Effector memory CD4-positive, alpha-beta T cell (primary cell): ENCODE data around the gene POLDIP3.
A peak's percentile ranks its signal among the peaks of the same experiment; 100 is the strongest.

Experiments used
- DNase-seq, 3 donors: peaks; one replicate each; pipeline ENCODE4 v3.0.0-alpha.2; 2020
- H3K27ac ChIP-seq: 2 replicates; pipeline ENCODE4 v1.7.0; 2013; ENCODE audit warnings: mild to moderate bottlenecking, low read length, moderate library complexity; ENCODE audit not compliant: insufficient read depth, poor library complexity, severe bottlenecking
- H3K27me3 ChIP-seq: replicated peaks from 2 replicates; pipeline ENCODE4 v1.7.0; 2013; ENCODE audit warnings: mild to moderate bottlenecking, low read length; ENCODE audit not compliant: insufficient read depth, control insufficient read depth, poor library complexity, severe bottlenecking
- H3K36me3 ChIP-seq: 2 replicates; pipeline ENCODE4 v1.7.0; 2013; ENCODE audit warnings: mild to moderate bottlenecking, low read length, moderate library complexity; ENCODE audit not compliant: control insufficient read depth, insufficient read depth
- H3K4me1 ChIP-seq: 2 replicates; pipeline ENCODE4 v1.7.0; 2013; ENCODE audit warnings: low read length, mild to moderate bottlenecking; ENCODE audit not compliant: control insufficient read depth, insufficient read depth, poor library complexity, severe bottlenecking
- H3K4me3 ChIP-seq: 2 replicates; pipeline ENCODE4 v1.7.0; 2013; ENCODE audit warnings: low read length, low read depth, mild to moderate bottlenecking; ENCODE audit not compliant: insufficient read depth, poor library complexity, severe bottlenecking
- H3K9me3 ChIP-seq: 2 replicates; pipeline ENCODE4 v1.7.0; 2013; ENCODE audit warnings: mild to moderate bottlenecking, low read length, moderate library complexity; ENCODE audit not compliant: control insufficient read depth
- total RNA-seq, 3 donors: gene quantifications; one replicate each; lab custom pipeline; 2026; lab: John Stamatoyannopoulos, UW

Gene POLDIP3
- total RNA-seq = 1.2 to 2.3 (median 1.4) reads per million in 3 donors

GRCh38 chr22:42614312-42615091 is at the start of gene POLDIP3:
Gene POLDIP3 (minus strand): TSS chr22:42614883. CDS start chr22:42614857, 26 bp downstream.
- Histone ChIP-seq H3K4me1 (peaks cover 44% of the 10 kb centered on the region), H3K36me3 (peaks cover 6% of the 10 kb centered on the region), H3K9me3 (no peaks in the 10 kb centered on the region), H3K27me3 (no peaks in the 10 kb centered on the region), H3K4me3 (peak within 1 kb of the TSS; percentile 75), H3K27ac (peak within 1 kb of the TSS; percentile 94)
- peak; percentile 96 to 99 (median 98) for DNase-seq

GRCh38 chr22:42661985-42662831 is 47.5 kb upstream of the POLDIP3 start:
- H3K4me3 ChIP-seq = peak overlapping the region; percentile 81
- H3K36me3 ChIP-seq = no peaks in the 10 kb centered on the region
- no peaks in the 10 kb centered on the region for H3K9me3 ChIP-seq
- H3K4me1 ChIP-seq = peaks cover 5% of the 10 kb centered on the region
- no peaks in the 10 kb centered on the region for H3K27me3 ChIP-seq
- no peak overlapping the region for H3K27ac ChIP-seq
- DNase-seq = peak; percentile 58 to 71 (median 59)

GRCh38 chr22:42656578-42656977 is 41.9 kb upstream of the POLDIP3 start:
- Histone ChIP-seq H3K27ac (no peak overlapping the region), H3K27me3 (no peaks in the 10 kb centered on the region), H3K36me3 (no peaks in the 10 kb centered on the region), H3K9me3 (no peaks in the 10 kb centered on the region), H3K4me3 (no peak overlapping the region), H3K4me1 (no peaks in the 10 kb centered on the region)
- DNase-seq = no peak

GRCh38 chr22:42655693-42656092 is 41.0 kb upstream of the POLDIP3 start:
- Histone ChIP-seq H3K27ac (no peak overlapping the region), H3K27me3 (no peaks in the 10 kb centered on the region), H3K4me3 (no peak overlapping the region), H3K4me1 (no peaks in the 10 kb centered on the region), H3K36me3 (no peaks in the 10 kb centered on the region), H3K9me3 (no peaks in the 10 kb centered on the region)
- DNase-seq = no peak

- Histone ChIP-seq H3K27ac (no peak overlapping the region), H3K27me3 (no peaks in the 10 kb centered on the region), H3K9me3 (no peaks in the 10 kb centered on the region), H3K36me3 (no peaks in the 10 kb centered on the region), H3K4me3 (no peak overlapping the region), H3K4me1 (no peaks in the 10 kb centered on the region)
- DNase-seq = no peak
These were observed 39.9 kb upstream of the POLDIP3 start for GRCh38 chr22:42654436-42655073.

GRCh38 chr22:42653999-42654398 is 39.3 kb upstream of the POLDIP3 start:
- Histone ChIP-seq H3K4me3 (no peak overlapping the region), H3K4me1 (no peaks in the 10 kb centered on the region), H3K27me3 (no peaks in the 10 kb centered on the region), H3K9me3 (no peaks in the 10 kb centered on the region), H3K36me3 (no peaks in the 10 kb centered on the region), H3K27ac (no peak overlapping the region)
- no peak for DNase-seq

GRCh38 chr22:42651134-42651533 is 36.5 kb upstream of the POLDIP3 start:
- Histone ChIP-seq H3K9me3 (no peaks in the 10 kb centered on the region), H3K27ac (no peak overlapping the region)
- no peak for DNase-seq

GRCh38 chr22:42649246-42650099 is 34.8 kb upstream of the POLDIP3 start, which contains the start of gene CYB5R3:
Gene CYB5R3 (minus strand): TSS chr22:42649392. CDS start chr22:42649315, 77 bp downstream.
- peak; percentile 65 to 70 (median 70) for DNase-seq
- Histone ChIP-seq H3K36me3 (no peaks in the 10 kb centered on the region), H3K9me3 (no peaks in the 10 kb centered on the region), H3K27ac (peak within 1 kb of the TSS; percentile 73), H3K27me3 (no peaks in the 10 kb centered on the region), H3K4me3 (peak within 1 kb of the TSS; percentile 88), H3K4me1 (peaks cover 20% of the 10 kb centered on the region)

More at GRCh38 chr22:42651134-42651533, 36.5 kb upstream of the POLDIP3 start:
- Histone ChIP-seq H3K27me3 (no peaks in the 10 kb centered on the region), H3K4me3 (no peak overlapping the region), H3K36me3 (no peaks in the 10 kb centered on the region), H3K4me1 (peaks cover 20% of the 10 kb centered on the region)
